WTC11 (cell line): Measurements from ENCODE around the gene LRRK2. TPM values are rescaled to one million over a fixed set of nuclear protein-coding genes. Genes with fewer than 3 reads are reported as not detected.

ENCODE experiments used
- ATAC-seq: fragments of 200-7000 bp; cut with Tn5 transposase; 2 replicates; pipeline ENCODE4 v1.10.0; 2021; ENCODE audit warnings: mild to moderate bottlenecking, moderate library complexity
- CTCF ChIA-PET: fragments of 300-600 bp; sonication (Branson Sonifier 250); formaldehyde crosslinking; loops from one replicate; lab custom pipeline; 2021; ENCODE audit warnings: antibody characterized with exemption; lab: Charles Lee
- POLR2A ChIA-PET: fragments of 350-600 bp; sonication (Branson Sonifier 250); formaldehyde crosslinking; loops from one replicate; lab custom pipeline; 2021; ENCODE audit warnings: antibody characterized with exemption; lab: Charles Lee
- DNase-seq: peaks from one replicate; pipeline ENCODE4 v3.0.0; 2021; ENCODE audit warnings: low spot score
- H3K27ac Mint-ChIP-seq: 2 replicates; pipeline ENCODE4 v1.8.0; 2021; ENCODE audit warnings: mixed read lengths
- H3K27me3 Mint-ChIP-seq: 2 replicates; pipeline ENCODE4 v1.8.0; 2021; ENCODE audit warnings: low read depth, mild to moderate bottlenecking, moderate library complexity, mixed read lengths
- H3K36me3 Mint-ChIP-seq: 2 replicates; pipeline ENCODE4 v1.8.0; 2021; ENCODE audit warnings: mixed read lengths
- H3K4me1 Mint-ChIP-seq: 2 replicates; pipeline ENCODE4 v1.8.0; 2022; ENCODE audit warnings: mixed read lengths
- H3K4me3 Mint-ChIP-seq: 2 replicates; pipeline ENCODE4 v1.8.0; 2021; ENCODE audit warnings: mild to moderate bottlenecking, moderate library complexity, mixed read lengths
- H3K9me3 Mint-ChIP-seq: 2 replicates; pipeline ENCODE4 v1.8.0; 2021; ENCODE audit warnings: mixed read lengths
- CREM ChIP-seq: sonication (generic); formaldehyde crosslinking; IDR thresholded peaks from 2 replicates; pipeline ENCODE4 v1.8.1; 2022; ENCODE audit warnings: mild to moderate bottlenecking, missing genetic modification reagents, moderate library complexity
- ESRRA ChIP-seq: sonication (generic); formaldehyde crosslinking; IDR thresholded peaks from 2 replicates; pipeline ENCODE4 v1.8.1; 2022; ENCODE audit warnings: mild to moderate bottlenecking, missing genetic modification reagents, borderline replicate concordance
- ETV6 ChIP-seq: sonication (generic); formaldehyde crosslinking; IDR thresholded peaks from 2 replicates; pipeline ENCODE4 v1.8.1; 2022; ENCODE audit warnings: mild to moderate bottlenecking, missing genetic modification reagents
- FOXK1 ChIP-seq: sonication (generic); formaldehyde crosslinking; IDR thresholded peaks from 2 replicates; pipeline ENCODE4 v1.8.0; 2022; ENCODE audit warnings: mild to moderate bottlenecking, moderate library complexity, missing genetic modification reagents
- FOXP1 ChIP-seq: sonication (generic); formaldehyde crosslinking; IDR thresholded peaks from 2 replicates; pipeline ENCODE4 v1.8.0; 2022; ENCODE audit warnings: missing genetic modification reagents, mild to moderate bottlenecking, moderate library complexity, borderline replicate concordance
- HMGA2 ChIP-seq: fragments of 250-450 bp; sonication (Bioruptor Pico); IDR thresholded peaks from 2 replicates; pipeline ENCODE4 v1.4.0; 2021; ENCODE audit warnings: mild to moderate bottlenecking, moderate library complexity
- JAZF1 ChIP-seq: fragments of 250-450 bp; sonication (Bioruptor Pico); IDR thresholded peaks from 2 replicates; pipeline ENCODE4 v1.9.0; 2021; ENCODE audit warnings: moderate library complexity, mild to moderate bottlenecking, inconsistent platforms
- MXD4 ChIP-seq: fragments of 250-450 bp; sonication (Bioruptor Pico); IDR thresholded peaks from 2 replicates; pipeline ENCODE4 v1.8.0; 2021; ENCODE audit warnings: mild to moderate bottlenecking, moderate library complexity, borderline replicate concordance
- NFE2L1 ChIP-seq: sonication (generic); formaldehyde crosslinking; IDR thresholded peaks from 2 replicates; pipeline ENCODE4 v1.8.1; 2023; ENCODE audit warnings: missing genetic modification reagents
- NR1H2 ChIP-seq: sonication (generic); formaldehyde crosslinking; IDR thresholded peaks from 2 replicates; pipeline ENCODE4 v1.9.0; 2021; ENCODE audit warnings: mild to moderate bottlenecking, moderate library complexity, missing genetic modification reagents
- ZBTB21 ChIP-seq: sonication (generic); formaldehyde crosslinking; IDR thresholded peaks from 2 replicates; pipeline ENCODE4 v1.8.1; 2023; ENCODE audit warnings: mild to moderate bottlenecking, missing genetic modification reagents, borderline replicate concordance
- ZNF219 ChIP-seq: sonication (generic); formaldehyde crosslinking; IDR thresholded peaks from 2 replicates; pipeline ENCODE4 v1.8.0; 2023; ENCODE audit warnings: missing genetic modification reagents, mild to moderate bottlenecking, borderline replicate concordance
- ZNF317 ChIP-seq: sonication (generic); formaldehyde crosslinking; IDR thresholded peaks from 2 replicates; pipeline ENCODE4 v1.8.1; 2023; ENCODE audit warnings: low read depth, mild to moderate bottlenecking, moderate library complexity, missing genetic modification reagents, borderline replicate concordance
- total RNA-seq: library from RNA; stranded (reverse); gene quantifications from 3 replicates; pipeline ENCODE4 v1.2.3, GENCODE V29; 2021
- TF ChIP-seq, protein P1 (sequence below): sonication (generic); formaldehyde crosslinking; IDR thresholded peaks from 2 replicates; pipeline ENCODE4 v1.8.0; 2022; ENCODE audit warnings: mild to moderate bottlenecking, missing genetic modification reagents
- TF ChIP-seq, protein P2 (sequence below): sonication (generic); formaldehyde crosslinking; IDR thresholded peaks from 2 replicates; pipeline ENCODE4 v1.8.0; 2023; ENCODE audit warnings: missing genetic modification reagents
- TF ChIP-seq, protein P3 (sequence below): sonication (generic); formaldehyde crosslinking; IDR thresholded peaks from 2 replicates; pipeline ENCODE4 v1.8.1; 2022; ENCODE audit warnings: mild to moderate bottlenecking, missing genetic modification reagents, moderate library complexity, borderline replicate concordance
- TF ChIP-seq, protein P4 (sequence below): fragments of 250-450 bp; sonication (Bioruptor Pico); IDR thresholded peaks from 2 replicates; pipeline ENCODE4 v2.1.2; 2022; ENCODE audit warnings: mild to moderate bottlenecking, moderate library complexity
- TF ChIP-seq, protein P5 (sequence below): fragments of 250-450 bp; sonication (Bioruptor Pico); IDR thresholded peaks from 2 replicates; pipeline ENCODE4 v1.9.0; 2021; ENCODE audit warnings: mild to moderate bottlenecking
- TF ChIP-seq, protein P6 (sequence below): sonication (generic); formaldehyde crosslinking; conservative IDR thresholded peaks from 2 replicates; pipeline ENCODE4 v1.8.1; 2023; ENCODE audit warnings: mild to moderate bottlenecking, low read depth, missing genetic modification reagents, moderate library complexity
- TF ChIP-seq, protein P7 (sequence below): sonication (generic); formaldehyde crosslinking; IDR thresholded peaks from 2 replicates; pipeline ENCODE4 v1.8.1; 2023; ENCODE audit warnings: mild to moderate bottlenecking, missing genetic modification reagents, moderate library complexity

The LRRK2 gene
- total RNA-seq, 1 experiment from 2014 or later = 0.46 TPM

DNA sequence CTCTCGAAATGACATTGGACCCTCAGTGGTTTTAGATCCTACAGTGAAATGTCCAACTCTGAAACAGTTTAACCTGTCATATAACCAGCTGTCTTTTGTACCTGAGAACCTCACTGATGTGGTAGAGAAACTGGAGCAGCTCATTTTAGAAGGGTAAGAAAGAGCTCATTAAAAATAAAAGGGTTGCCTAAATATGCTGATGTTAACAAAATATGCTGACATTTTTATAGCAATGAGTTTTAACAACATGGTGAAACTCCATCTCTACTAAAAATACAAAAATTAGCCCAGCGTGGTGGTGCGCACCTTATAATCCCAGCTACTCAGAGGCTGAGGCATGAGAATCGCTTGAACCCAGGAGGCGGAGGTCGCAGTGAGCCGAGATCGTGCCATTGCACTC is 73.5 kb downstream of the LRRK2 start:
- DNase-seq = no peak
- H3K9me3 Mint-ChIP-seq = no peaks in the 10 kb centered on the region
- ChIA-PET CTCF (no interaction called here), POLR2A (no interaction called here)
- no peaks in the 10 kb centered on the region for H3K27me3 Mint-ChIP-seq
- H3K27ac Mint-ChIP-seq = no peak overlapping the region
- TF ChIP-seq, protein P1, sequence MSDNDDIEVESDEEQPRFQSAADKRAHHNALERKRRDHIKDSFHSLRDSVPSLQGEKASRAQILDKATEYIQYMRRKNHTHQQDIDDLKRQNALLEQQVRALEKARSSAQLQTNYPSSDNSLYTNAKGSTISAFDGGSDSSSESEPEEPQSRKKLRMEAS (CRISPR knock-in tag) = no peak
- TF ChIP-seq, protein P2, sequence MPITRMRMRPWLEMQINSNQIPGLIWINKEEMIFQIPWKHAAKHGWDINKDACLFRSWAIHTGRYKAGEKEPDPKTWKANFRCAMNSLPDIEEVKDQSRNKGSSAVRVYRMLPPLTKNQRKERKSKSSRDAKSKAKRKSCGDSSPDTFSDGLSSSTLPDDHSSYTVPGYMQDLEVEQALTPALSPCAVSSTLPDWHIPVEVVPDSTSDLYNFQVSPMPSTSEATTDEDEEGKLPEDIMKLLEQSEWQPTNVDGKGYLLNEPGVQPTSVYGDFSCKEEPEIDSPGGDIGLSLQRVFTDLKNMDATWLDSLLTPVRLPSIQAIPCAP (CRISPR knock-in tag) = no peak
- TF ChIP-seq ZNF219 (no peak), CREM (CRISPR knock-in tag) (no peak), HMGA2 (CRISPR knock-in tag) (no peak), NFE2L1 (no peak), NR1H2 (no peak), ETV6 (CRISPR knock-in tag) (no peak), ZNF317 (CRISPR knock-in tag) (no peak), FOXP1 (no peak), MXD4 (CRISPR knock-in tag) (no peak), ZBTB21 (CRISPR knock-in tag) (no peak), JAZF1 (CRISPR knock-in tag) (no peak), ESRRA (CRISPR knock-in tag) (no peak), FOXK1 (no peak)
- TF ChIP-seq, protein P3, sequence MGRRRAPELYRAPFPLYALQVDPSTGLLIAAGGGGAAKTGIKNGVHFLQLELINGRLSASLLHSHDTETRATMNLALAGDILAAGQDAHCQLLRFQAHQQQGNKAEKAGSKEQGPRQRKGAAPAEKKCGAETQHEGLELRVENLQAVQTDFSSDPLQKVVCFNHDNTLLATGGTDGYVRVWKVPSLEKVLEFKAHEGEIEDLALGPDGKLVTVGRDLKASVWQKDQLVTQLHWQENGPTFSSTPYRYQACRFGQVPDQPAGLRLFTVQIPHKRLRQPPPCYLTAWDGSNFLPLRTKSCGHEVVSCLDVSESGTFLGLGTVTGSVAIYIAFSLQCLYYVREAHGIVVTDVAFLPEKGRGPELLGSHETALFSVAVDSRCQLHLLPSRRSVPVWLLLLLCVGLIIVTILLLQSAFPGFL (CRISPR knock-in tag) = no peak
- TF ChIP-seq, protein P4, sequence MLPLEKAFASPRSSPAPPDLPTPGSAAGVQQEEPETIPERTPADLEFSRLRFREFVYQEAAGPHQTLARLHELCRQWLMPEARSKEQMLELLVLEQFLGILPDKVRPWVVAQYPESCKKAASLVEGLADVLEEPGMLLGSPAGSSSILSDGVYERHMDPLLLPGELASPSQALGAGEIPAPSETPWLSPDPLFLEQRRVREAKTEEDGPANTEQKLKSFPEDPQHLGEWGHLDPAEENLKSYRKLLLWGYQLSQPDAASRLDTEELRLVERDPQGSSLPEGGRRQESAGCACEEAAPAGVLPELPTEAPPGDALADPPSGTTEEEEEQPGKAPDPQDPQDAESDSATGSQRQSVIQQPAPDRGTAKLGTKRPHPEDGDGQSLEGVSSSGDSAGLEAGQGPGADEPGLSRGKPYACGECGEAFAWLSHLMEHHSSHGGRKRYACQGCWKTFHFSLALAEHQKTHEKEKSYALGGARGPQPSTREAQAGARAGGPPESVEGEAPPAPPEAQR (CRISPR knock-in tag) = no peak
- TF ChIP-seq, protein P5, sequence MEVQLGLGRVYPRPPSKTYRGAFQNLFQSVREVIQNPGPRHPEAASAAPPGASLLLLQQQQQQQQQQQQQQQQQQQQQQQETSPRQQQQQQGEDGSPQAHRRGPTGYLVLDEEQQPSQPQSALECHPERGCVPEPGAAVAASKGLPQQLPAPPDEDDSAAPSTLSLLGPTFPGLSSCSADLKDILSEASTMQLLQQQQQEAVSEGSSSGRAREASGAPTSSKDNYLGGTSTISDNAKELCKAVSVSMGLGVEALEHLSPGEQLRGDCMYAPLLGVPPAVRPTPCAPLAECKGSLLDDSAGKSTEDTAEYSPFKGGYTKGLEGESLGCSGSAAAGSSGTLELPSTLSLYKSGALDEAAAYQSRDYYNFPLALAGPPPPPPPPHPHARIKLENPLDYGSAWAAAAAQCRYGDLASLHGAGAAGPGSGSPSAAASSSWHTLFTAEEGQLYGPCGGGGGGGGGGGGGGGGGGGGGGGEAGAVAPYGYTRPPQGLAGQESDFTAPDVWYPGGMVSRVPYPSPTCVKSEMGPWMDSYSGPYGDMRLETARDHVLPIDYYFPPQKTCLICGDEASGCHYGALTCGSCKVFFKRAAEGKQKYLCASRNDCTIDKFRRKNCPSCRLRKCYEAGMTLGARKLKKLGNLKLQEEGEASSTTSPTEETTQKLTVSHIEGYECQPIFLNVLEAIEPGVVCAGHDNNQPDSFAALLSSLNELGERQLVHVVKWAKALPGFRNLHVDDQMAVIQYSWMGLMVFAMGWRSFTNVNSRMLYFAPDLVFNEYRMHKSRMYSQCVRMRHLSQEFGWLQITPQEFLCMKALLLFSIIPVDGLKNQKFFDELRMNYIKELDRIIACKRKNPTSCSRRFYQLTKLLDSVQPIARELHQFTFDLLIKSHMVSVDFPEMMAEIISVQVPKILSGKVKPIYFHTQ (CRISPR knock-in tag) = no peak
- TF ChIP-seq, protein P6, sequence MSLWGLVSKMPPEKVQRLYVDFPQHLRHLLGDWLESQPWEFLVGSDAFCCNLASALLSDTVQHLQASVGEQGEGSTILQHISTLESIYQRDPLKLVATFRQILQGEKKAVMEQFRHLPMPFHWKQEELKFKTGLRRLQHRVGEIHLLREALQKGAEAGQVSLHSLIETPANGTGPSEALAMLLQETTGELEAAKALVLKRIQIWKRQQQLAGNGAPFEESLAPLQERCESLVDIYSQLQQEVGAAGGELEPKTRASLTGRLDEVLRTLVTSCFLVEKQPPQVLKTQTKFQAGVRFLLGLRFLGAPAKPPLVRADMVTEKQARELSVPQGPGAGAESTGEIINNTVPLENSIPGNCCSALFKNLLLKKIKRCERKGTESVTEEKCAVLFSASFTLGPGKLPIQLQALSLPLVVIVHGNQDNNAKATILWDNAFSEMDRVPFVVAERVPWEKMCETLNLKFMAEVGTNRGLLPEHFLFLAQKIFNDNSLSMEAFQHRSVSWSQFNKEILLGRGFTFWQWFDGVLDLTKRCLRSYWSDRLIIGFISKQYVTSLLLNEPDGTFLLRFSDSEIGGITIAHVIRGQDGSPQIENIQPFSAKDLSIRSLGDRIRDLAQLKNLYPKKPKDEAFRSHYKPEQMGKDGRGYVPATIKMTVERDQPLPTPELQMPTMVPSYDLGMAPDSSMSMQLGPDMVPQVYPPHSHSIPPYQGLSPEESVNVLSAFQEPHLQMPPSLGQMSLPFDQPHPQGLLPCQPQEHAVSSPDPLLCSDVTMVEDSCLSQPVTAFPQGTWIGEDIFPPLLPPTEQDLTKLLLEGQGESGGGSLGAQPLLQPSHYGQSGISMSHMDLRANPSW = no peak
- TF ChIP-seq, protein P7, sequence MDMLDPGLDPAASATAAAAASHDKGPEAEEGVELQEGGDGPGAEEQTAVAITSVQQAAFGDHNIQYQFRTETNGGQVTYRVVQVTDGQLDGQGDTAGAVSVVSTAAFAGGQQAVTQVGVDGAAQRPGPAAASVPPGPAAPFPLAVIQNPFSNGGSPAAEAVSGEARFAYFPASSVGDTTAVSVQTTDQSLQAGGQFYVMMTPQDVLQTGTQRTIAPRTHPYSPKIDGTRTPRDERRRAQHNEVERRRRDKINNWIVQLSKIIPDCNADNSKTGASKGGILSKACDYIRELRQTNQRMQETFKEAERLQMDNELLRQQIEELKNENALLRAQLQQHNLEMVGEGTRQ = no peak
- no peak overlapping the region for H3K4me3 Mint-ChIP-seq
- H3K36me3 Mint-ChIP-seq = no peaks in the 10 kb centered on the region
- H3K4me1 Mint-ChIP-seq = no peaks in the 10 kb centered on the region
- no peak for ATAC-seq
